ENCODE measurements around the gene ATR. TPM values are rescaled to one million over a fixed set of nuclear protein-coding genes. Genes with fewer than 3 reads are reported as not detected.

ATR gene
- total RNA-seq, 1 experiment from 2014 or later, result 22.2 TPM

Small RNA genes within 50 kb of the gene (small RNA-seq; reads per million reads assigned to genes)
- gene RNA5SP143 (0.02 to 0.06 reads per million in 2 experiments), gene RNU1-100P (0 to 0.02 reads per million in 2 experiments), gene RNU6-1294P (0 reads per million in 2 experiments)

Other genes with a start within 250 kb of the ATR start
- gene XRN1, start 130.7 kb downstream of the ATR start, total RNA-seq (2014; rRNA removed; shearing (Covaris generic)), result 18.5 and 19.6 TPM in 2 replicates
- gene PLS1, start 17.7 kb upstream of the ATR start, total RNA-seq (2014; rRNA removed; shearing (Covaris generic)), result 43.0 and 44.6 TPM in 2 replicates
- gene TRPC1, start 145.3 kb upstream of the ATR start, total RNA-seq (2014; rRNA removed; shearing (Covaris generic)), result 10.7 and 12.2 TPM in 2 replicates

Data from NCI-H460 (cell line).